ENCODE measurements around the gene HOPX. TPM values are rescaled to one million over a fixed set of nuclear protein-coding genes. Genes with fewer than 3 reads are reported as not detected.

Gene HOPX
- total RNA-seq, 2 donors from 2014 or later, result 2.0 to 3.1 TPM

- Histone ChIP-seq H3K27ac (no peak overlapping the region), H3K4me3 (peak overlapping the region; percentile 54), H3K4me1 (ENCODE audit: control insufficient read depth in 1 of 2, low read depth in 2 of 2) (peaks cover 7 to 8% of the 10 kb centered on the region in 2 donors), H3K27me3 (replicated peaks; ENCODE audit: insufficient read depth) (no peaks in the 10 kb centered on the region), H3K36me3 (no peaks in the 10 kb centered on the region), H3K9me3 (no peaks in the 10 kb centered on the region)
- DNase-seq (ENCODE audit: low spot score) (no peak), ATAC-seq (ENCODE audit: insufficient number of reproducible peaks, low FRiP score, low read depth) (no peak)
- no peak for TF ChIP-seq CTCF (IDR thresholded peaks at IDR 0.05)
Observed at GRCh38 chr4:56681853-56682525, 893 bp upstream of the HOPX start.

GRCh38 chr4:56680266-56680665, 830 bp downstream of the HOPX start:
- no peaks in the 10 kb centered on the region for H3K9me3 ChIP-seq
- H3K27me3 ChIP-seq (replicated peaks; ENCODE audit: insufficient read depth), result no peaks in the 10 kb centered on the region
- no peak for TF ChIP-seq CTCF (IDR thresholded peaks at IDR 0.05)
- H3K4me1 ChIP-seq (ENCODE audit: control insufficient read depth in 1 of 2, low read depth in 2 of 2), result peaks cover 7 to 8% of the 10 kb centered on the region in 2 donors
- no peak overlapping the region for H3K27ac ChIP-seq
- H3K4me3 ChIP-seq, result no peak overlapping the region
- no peak for ATAC-seq (ENCODE audit: insufficient number of reproducible peaks, low FRiP score, low read depth)
- H3K36me3 ChIP-seq, result no peaks in the 10 kb centered on the region
- DNase-seq (ENCODE audit: low spot score), result no peak

GRCh38 chr4:56677711-56678110, 3.4 kb downstream of the HOPX start:
- H3K27ac ChIP-seq, result no peak overlapping the region
- no peaks in the 10 kb centered on the region for H3K27me3 ChIP-seq (replicated peaks; ENCODE audit: insufficient read depth)
- no peak for TF ChIP-seq CTCF (IDR thresholded peaks at IDR 0.05)
- H3K4me3 ChIP-seq, result no peak overlapping the region
- DNase-seq (ENCODE audit: low spot score) (no peak), ATAC-seq (ENCODE audit: insufficient number of reproducible peaks, low FRiP score, low read depth) (no peak)
- H3K9me3 ChIP-seq, result no peaks in the 10 kb centered on the region
- H3K4me1 ChIP-seq (ENCODE audit: control insufficient read depth in 1 of 2, low read depth in 2 of 2), result peaks cover 7 to 8% of the 10 kb centered on the region in 2 donors
- H3K36me3 ChIP-seq, result no peaks in the 10 kb centered on the region

GRCh38 chr4:56674984-56675383, 6.1 kb downstream of the HOPX start:
- Histone ChIP-seq H3K36me3 (no peaks in the 10 kb centered on the region), H3K4me1 (ENCODE audit: control insufficient read depth in 1 of 2, low read depth in 2 of 2) (no peaks in the 10 kb centered on the region), H3K9me3 (no peaks in the 10 kb centered on the region), H3K27me3 (replicated peaks; ENCODE audit: insufficient read depth) (no peaks in the 10 kb centered on the region), H3K4me3 (no peak overlapping the region), H3K27ac (no peak overlapping the region)
- DNase-seq (ENCODE audit: low spot score) (no peak), ATAC-seq (ENCODE audit: insufficient number of reproducible peaks, low FRiP score, low read depth) (peak; percentile 46)
- TF ChIP-seq CTCF (IDR thresholded peaks at IDR 0.05), result no peak

- no peaks in the 10 kb centered on the region for H3K9me3 ChIP-seq
- ATAC-seq (ENCODE audit: insufficient number of reproducible peaks, low FRiP score, low read depth), result no peak
Observed at GRCh38 chr4:56671860-56672259, 9.2 kb downstream of the HOPX start.

More at GRCh38 chr4:56671860-56672259, 9.2 kb downstream of the HOPX start:
- no peak for DNase-seq (ENCODE audit: low spot score)
- Histone ChIP-seq H3K4me3 (no peak overlapping the region), H3K27me3 (replicated peaks; ENCODE audit: insufficient read depth) (no peaks in the 10 kb centered on the region), H3K36me3 (no peaks in the 10 kb centered on the region), H3K4me1 (ENCODE audit: control insufficient read depth in 1 of 2, low read depth in 2 of 2) (no peaks in the 10 kb centered on the region), H3K27ac (no peak overlapping the region)
- TF ChIP-seq CTCF (IDR thresholded peaks at IDR 0.05), result no peak
